Measurements from ENCODE around the gene ENTPD5. TPM values are rescaled to one million over a fixed set of nuclear protein-coding genes. Genes with fewer than 3 reads are reported as not detected.

The ENTPD5 gene
- total and polyA plus RNA-seq, 2 donors (not counting 1 experiment from before 2014, with no cell fraction given): 5.5 to 14.7 TPM

GRCh38 chr14:73997108-73997943 lies 21.8 kb downstream of the ENTPD5 start:
- no CpG with 5 or more reads among the region's 1 CpG for WGBS (ENCODE audit: insufficient coverage)
- no peaks in the 10 kb centered on the region for H3K27me3 ChIP-seq (replicated peaks in 1 of 4; ENCODE audit: control extremely low read depth in 1 of 4, control insufficient read depth in 3 of 4, insufficient read depth in 4 of 4, low read length in 3 of 4)
- H3K27me3 Mint-ChIP-seq: no peaks in the 10 kb centered on the region
- H3K4me3 ChIP-seq (ENCODE audit: control extremely low read depth in 1 of 5, extremely low read depth in 1 of 5, insufficient read depth in 1 of 5, low read depth in 2 of 5, low read length in 4 of 5): no peak overlapping the region
- H3K9me3 Mint-ChIP-seq (ENCODE audit: insufficient read depth): no peaks in the 10 kb centered on the region
- no peaks in the 10 kb centered on the region for H4K20me1 ChIP-seq (ENCODE audit: control insufficient read depth, insufficient read depth, low read length, poor library complexity, severe bottlenecking)
- DNase-seq: no peak
- H3K9ac ChIP-seq (ENCODE audit: low read length): no peak overlapping the region
- H3K27ac Mint-ChIP-seq: no peak overlapping the region
- intact Hi-C loops (cut with micrococcal nuclease): no loop called here
- H3K36me3 ChIP-seq (replicated peaks in 1 of 2; ENCODE audit: control extremely low read depth in 1 of 2, control insufficient read depth in 1 of 2, extremely low read depth in 1 of 2, insufficient read depth in 2 of 2, low read length in 1 of 2): peaks cover 0 to 9% of the 10 kb centered on the region in 2 experiments
- no peak overlapping the region for H3K4me3 Mint-ChIP-seq
- H3K4me1 Mint-ChIP-seq: peaks cover 2% of the 10 kb centered on the region
- H3K9me3 ChIP-seq (ENCODE audit: control extremely low read depth in 1 of 3, control insufficient read depth in 2 of 3, insufficient read depth in 1 of 3, low read length in 2 of 3): no peaks in the 10 kb centered on the region
- H3K4me2 ChIP-seq (replicated peaks; ENCODE audit: low read depth, low read length, poor library complexity, severe bottlenecking): no peak overlapping the region
- H3K27ac ChIP-seq (ENCODE audit: low read length in 2 of 2): no peak overlapping the region
- ChIA-PET CTCF (no interaction called here), POLR2A (no interaction called here)
- no peaks in the 10 kb centered on the region for H3K79me2 ChIP-seq (ENCODE audit: control insufficient read depth, insufficient read depth, low read length)
- no peak overlapping the region for H2AFZ ChIP-seq (ENCODE audit: insufficient read depth, low read depth, low read length, poor library complexity, severe bottlenecking)
- H3K4me1 ChIP-seq (ENCODE audit: control insufficient read depth in 2 of 2, insufficient read depth in 2 of 2, low read length in 2 of 2): no peaks in the 10 kb centered on the region
- TF ChIP-seq CTCF (IDR thresholded peaks at IDR 0.05): no peak
- TF ChIP-seq EZH2 (IDR thresholded peaks at IDR 0.05; ENCODE audit: borderline replicate concordance, insufficient read depth, low read depth, low read length, poor library complexity, severe bottlenecking): no peak
- ATAC-seq (ENCODE audit: low read depth): no peak

- no peak for ATAC-seq (ENCODE audit: low read depth)
These were observed 22.4 kb downstream of the ENTPD5 start for GRCh38 chr14:73996731-73997107.

More at GRCh38 chr14:73996731-73997107, 22.4 kb downstream of the ENTPD5 start:
- CTCF ChIA-PET: no interaction called here
- TF ChIP-seq CTCF (IDR thresholded peaks at IDR 0.05) (no peak), EZH2 (IDR thresholded peaks at IDR 0.05; ENCODE audit: borderline replicate concordance, insufficient read depth, low read depth, low read length, poor library complexity, severe bottlenecking) (no peak)
- no peak for DNase-seq
- peaks cover 2% of the 10 kb centered on the region for H3K4me1 Mint-ChIP-seq
- Histone ChIP-seq H3K9ac (ENCODE audit: low read length) (no peak overlapping the region), H4K20me1 (ENCODE audit: control insufficient read depth, insufficient read depth, low read length, poor library complexity, severe bottlenecking) (no peaks in the 10 kb centered on the region), H2AFZ (ENCODE audit: insufficient read depth, low read depth, low read length, poor library complexity, severe bottlenecking) (no peak overlapping the region), H3K4me3 (ENCODE audit: control extremely low read depth in 1 of 5, extremely low read depth in 1 of 5, insufficient read depth in 1 of 5, low read depth in 2 of 5, low read length in 4 of 5) (no peak overlapping the region), H3K9me3 (ENCODE audit: control extremely low read depth in 1 of 3, control insufficient read depth in 2 of 3, insufficient read depth in 1 of 3, low read length in 2 of 3) (no peaks in the 10 kb centered on the region), H3K27ac (ENCODE audit: low read length in 2 of 2) (no peak overlapping the region), H3K27me3 (replicated peaks in 1 of 4; ENCODE audit: control extremely low read depth in 1 of 4, control insufficient read depth in 3 of 4, insufficient read depth in 4 of 4, low read length in 3 of 4) (no peaks in the 10 kb centered on the region), H3K4me1 (ENCODE audit: control insufficient read depth in 2 of 2, insufficient read depth in 2 of 2, low read length in 2 of 2) (no peaks in the 10 kb centered on the region), H3K36me3 (replicated peaks in 1 of 2; ENCODE audit: control extremely low read depth in 1 of 2, control insufficient read depth in 1 of 2, extremely low read depth in 1 of 2, insufficient read depth in 2 of 2, low read length in 1 of 2) (peaks cover 0 to 9% of the 10 kb centered on the region in 2 experiments), H3K4me2 (replicated peaks; ENCODE audit: low read depth, low read length, poor library complexity, severe bottlenecking) (no peak overlapping the region), H3K79me2 (ENCODE audit: control insufficient read depth, insufficient read depth, low read length) (no peaks in the 10 kb centered on the region)
- intact Hi-C loops (cut with micrococcal nuclease): no loop called here
- POLR2A ChIA-PET: no interaction called here
- no peak overlapping the region for H3K4me3 Mint-ChIP-seq
- H3K27ac Mint-ChIP-seq: no peak overlapping the region
- no peaks in the 10 kb centered on the region for H3K9me3 Mint-ChIP-seq (ENCODE audit: insufficient read depth)
- no CpG with 5 or more reads among the region's 2 CpGs for WGBS (ENCODE audit: insufficient coverage)
- no peaks in the 10 kb centered on the region for H3K27me3 Mint-ChIP-seq

Data from B cell (primary cell).